Lung microvascular endothelial cell (primary cell): ENCODE results near the gene QTRT2. TPM values are rescaled to one million over a fixed set of nuclear protein-coding genes. Genes with fewer than 3 reads are reported as not detected.

ENCODE experiments used
- DNase-seq, 2 donors: peaks; one replicate each; pipeline versions ENCODE4 v3.0.0 to v3.0.0-alpha.2; 2010; ENCODE audit warnings: low read depth in 2 of 2
- total RNA-seq: library from RNA; depleted of rRNA; stranded (reverse); fragments of >200 nt; gene quantifications from 2 replicates; pipeline ENCODE4 v1.2.1, GENCODE V29; 2014

The QTRT2 gene
- total RNA-seq = 26.2 and 28.8 TPM in 2 replicates

GRCh38 chr3:114056130-114057010, at the start of gene QTRT2, which contains the start of gene CCDC191:
Gene QTRT2, plus strand, starts transcription at chr3:114056737. Its CDS starts 8,521 bp downstream, at chr3:114065258.
Gene CCDC191, minus strand, starts transcription at chr3:114056526. Its CDS starts 60 bp downstream, at chr3:114056466.
- DNase-seq = peak; percentile 100

GRCh38 chr3:114011059-114011797, 45.3 kb upstream of the QTRT2 start:
- no peak for DNase-seq

- no peak for DNase-seq
Observed at GRCh38 chr3:114014211-114014610, 42.3 kb upstream of the QTRT2 start.

DNA sequence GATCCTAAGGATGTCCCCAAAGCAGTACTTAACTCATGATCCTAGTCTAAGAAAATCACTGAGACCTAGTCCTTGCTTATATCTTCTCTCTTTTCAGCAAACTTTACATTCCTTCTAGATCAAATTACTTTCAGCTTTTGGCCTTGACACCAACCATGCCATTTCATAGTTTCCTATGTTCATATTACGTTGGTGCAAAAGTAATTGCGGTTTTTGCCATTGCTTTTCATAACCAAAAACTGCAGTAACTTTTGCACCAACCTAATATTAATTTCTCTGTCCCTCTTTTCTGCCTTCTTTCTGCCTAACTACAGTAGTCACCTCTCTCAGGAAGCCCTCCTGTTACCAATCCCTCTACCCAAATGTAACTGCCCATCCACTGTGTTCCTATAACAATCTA, 37.1 kb upstream of the QTRT2 start:
- no peak for DNase-seq

GRCh38 chr3:114020907-114021306, 35.6 kb upstream of the QTRT2 start:
- DNase-seq = no peak

DNA sequence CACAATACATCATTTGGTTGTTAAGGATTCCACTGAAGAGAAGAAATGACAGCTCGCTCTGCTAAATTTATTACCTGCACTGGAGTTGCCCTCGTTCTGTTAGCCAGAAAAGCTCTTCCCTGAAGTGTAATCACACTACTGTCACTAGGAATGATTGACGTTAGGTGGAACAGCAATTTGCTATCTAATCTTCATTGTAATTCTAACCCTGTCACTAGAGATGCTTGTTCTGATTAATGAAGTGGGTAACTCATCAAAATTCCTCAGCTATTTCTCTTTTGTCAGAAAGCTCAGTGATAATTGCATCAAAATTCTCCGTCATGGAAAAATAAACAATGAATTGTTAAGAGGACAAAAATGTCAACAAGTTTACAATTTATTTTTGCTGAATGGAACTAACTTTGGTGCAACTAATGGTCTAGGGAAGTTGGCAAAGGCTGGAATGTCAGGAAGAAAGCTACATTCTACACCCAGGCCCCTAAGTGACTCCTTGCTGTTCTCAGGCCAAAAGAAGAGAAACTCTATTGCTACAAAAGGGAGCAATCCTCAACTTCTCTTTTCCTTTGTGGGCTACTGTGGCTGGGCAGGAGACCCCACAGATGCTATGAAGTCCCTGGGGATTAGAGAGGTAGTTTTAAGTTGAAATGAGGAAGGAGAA, 34.3 kb upstream of the QTRT2 start:
- no peak for DNase-seq

GRCh38 chr3:114025451-114025850, 31.1 kb upstream of the QTRT2 start:
- no peak for DNase-seq

DNA sequence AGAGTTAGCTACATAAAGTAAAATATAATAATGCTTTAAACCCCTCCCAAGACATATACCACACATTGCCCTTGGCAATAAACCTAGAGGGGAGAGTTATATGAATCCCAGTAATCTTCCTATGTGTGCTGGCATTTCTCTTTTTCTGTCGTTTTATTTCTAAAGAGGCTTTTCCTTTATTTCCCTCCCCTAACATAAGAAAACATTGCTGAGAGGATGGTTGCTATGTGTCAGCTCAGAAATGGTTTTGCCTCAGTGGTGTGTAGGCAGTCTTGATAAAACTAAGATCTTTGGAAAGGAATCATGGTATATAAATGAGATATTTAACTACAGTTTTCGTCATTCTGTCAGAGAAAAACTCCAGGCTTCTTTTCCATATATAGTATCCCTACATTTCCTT, 30.2 kb upstream of the QTRT2 start:
- DNase-seq = no peak

DNA sequence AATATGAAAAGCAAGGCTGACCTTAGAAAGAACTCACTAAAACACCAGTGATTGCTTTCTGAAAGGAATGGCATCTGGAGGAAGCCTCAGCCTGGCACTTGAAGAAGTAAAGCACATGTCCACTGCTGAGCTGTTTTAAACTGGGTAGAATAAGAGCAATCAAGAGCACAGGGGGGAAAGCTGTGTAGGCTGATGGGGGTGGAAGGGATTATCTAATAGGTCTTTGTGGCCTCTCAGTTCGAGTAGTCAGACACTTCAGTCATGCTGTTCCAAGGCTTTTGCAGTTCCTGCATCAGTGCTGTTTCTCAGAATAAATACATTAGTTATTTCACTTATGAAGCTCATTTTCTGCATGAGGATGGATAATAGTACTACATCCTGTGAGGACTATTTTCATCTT, 22.8 kb upstream of the QTRT2 start:
- no peak for DNase-seq

DNA sequence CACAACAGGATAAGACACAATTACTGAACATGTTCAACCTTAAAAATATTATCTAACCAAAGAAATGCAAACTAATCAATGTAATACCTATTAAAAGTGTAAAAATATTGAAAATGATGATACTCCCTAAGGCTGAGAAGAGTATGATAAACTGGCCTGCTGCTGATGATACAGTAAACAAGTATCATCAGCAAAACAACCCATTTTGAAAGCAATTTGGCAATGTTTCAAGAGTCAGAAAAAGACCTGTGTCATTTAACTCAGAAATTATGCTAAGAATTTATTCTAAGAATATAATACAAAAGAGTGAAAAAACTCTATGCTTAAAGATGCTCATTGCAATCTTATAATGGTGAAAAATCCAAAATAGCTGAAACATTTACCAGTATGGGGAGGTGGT, 22.3 kb upstream of the QTRT2 start:
- no peak for DNase-seq

DNA sequence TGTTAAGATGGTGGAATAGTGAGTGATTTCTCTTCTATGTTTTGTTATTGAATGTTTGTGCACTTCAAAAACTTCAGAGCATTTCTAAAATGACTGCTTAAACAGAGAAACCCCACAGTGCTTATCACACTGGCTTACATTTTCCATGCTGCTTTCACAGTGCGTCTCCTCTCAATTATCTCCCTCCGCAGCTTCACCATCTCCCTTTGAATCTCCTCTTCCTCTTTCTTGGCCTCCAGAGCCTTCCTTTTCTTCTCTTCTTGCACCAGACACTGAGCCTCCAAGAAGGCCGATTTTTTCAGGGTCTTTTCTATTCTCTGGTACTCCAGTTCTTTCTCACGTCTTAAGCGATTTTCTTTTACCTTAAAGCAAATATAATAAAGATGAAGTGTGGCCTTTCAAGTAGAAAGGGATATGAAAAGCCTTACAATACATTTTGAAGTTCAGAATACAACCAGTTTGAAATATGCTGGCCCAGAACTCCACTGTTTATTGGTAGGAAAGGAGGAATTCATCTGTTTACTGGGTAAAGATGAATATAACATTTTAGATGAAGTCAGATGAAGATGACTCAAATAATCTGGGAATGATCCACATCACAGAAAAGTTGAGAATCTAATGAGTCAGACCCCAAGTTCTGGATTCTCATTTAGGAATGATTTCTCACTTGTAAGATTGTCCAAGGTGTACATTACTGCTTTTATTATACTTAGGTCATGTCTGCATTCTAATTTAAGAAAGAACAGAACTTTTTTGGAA, 21.6 kb upstream of the QTRT2 start:
- DNase-seq = peak in 1 of 2 donors; percentile 18

- no peak for DNase-seq
Observed at GRCh38 chr3:114035896-114036295, 20.6 kb upstream of the QTRT2 start.

DNA sequence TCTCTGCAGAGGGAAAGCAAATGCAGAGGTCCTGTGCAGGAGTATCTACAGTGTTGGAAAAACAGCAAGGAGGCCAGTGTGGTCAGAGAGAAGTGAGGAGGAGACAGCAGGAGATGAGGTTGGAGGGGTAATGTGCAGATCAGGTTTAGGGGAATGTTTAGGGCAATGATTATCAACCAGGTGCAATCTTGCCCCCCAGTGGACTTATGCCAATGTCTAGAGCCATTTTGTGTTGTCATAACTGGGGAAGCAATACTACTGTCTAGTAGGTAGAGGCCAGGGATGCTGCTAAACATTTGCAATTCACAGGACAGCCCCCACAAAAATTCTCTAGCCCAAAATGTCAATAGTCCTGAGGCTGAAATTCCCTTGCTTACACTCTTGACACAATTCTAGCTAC, 13.3 kb upstream of the QTRT2 start:
- DNase-seq = no peak

GRCh38 chr3:114052216-114052615, 4.3 kb upstream of the QTRT2 start:
- DNase-seq = no peak

- no peak for DNase-seq
Observed at GRCh38 chr3:114057011-114057347, 442 bp downstream of the QTRT2 start.

GRCh38 chr3:114058646-114059045, 2.1 kb downstream of the QTRT2 start:
- DNase-seq = no peak

- DNase-seq = no peak
Observed at GRCh38 chr3:114060906-114061655, 4.5 kb downstream of the QTRT2 start.

DNA sequence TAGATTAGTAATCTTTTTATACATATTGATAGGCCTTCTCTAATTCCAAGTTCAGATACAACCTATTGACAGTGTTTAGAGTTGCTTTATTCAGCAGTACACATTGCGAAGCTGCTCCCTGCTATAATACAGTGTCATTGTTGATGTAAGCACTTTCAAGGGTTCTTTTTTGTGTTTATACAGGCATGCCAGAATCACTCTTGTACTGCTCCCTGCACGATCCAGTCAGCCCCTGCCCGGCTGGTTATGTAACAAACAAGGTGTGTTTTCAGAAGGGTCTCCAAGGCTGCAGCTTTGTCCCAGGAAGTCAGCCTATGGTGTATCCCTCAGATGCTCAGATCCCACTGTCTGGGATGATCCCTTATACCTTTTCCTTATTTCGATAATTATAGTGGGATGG, 11.3 kb downstream of the QTRT2 start:
- DNase-seq = no peak

DNA sequence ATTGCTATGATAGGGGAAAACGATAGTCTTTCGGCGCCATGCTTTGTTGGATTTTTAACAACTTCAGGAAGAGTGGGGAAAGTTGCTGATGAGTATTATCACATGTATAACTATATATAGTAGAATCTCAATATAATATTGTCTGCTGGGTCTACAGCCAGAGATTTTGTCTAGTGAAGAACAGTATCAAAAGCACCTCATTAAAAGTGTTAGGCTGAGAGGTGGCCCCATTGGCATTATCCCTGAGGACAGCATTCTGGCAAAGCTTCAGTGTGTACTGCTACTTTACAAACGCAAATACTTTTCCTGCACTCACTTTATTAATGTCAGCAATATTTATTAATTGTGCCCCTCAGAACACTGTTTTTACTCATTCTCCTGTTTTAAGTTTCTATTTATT, 11.8 kb downstream of the QTRT2 start:
- DNase-seq = no peak

DNA sequence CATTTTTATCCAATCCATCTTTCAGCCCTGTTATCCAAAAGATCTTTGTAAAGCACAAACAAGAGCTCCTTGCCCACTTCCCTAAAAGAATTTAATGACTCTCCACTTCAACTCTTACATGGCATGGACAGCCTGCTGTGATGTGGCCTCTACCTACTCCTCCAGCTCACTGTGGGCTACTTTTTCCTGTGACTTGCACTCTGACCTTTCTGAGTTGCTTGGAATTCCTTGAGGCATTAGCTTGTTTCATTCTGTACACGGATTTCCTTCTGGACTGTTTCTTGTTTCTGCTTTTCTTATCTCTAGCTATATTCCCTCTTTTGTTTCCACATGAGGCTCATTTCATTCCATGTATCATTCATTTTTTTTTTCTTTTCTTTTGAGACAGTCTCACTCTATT, 15.2 kb downstream of the QTRT2 start:
- DNase-seq = no peak

- DNase-seq = no peak
Observed at GRCh38 chr3:114076711-114077110, 20.2 kb downstream of the QTRT2 start.
